Measurements from ENCODE around the gene SHOC2.
A peak's percentile ranks its signal among the peaks of the same experiment; 100 is the strongest.

Gene SHOC2

DNA sequence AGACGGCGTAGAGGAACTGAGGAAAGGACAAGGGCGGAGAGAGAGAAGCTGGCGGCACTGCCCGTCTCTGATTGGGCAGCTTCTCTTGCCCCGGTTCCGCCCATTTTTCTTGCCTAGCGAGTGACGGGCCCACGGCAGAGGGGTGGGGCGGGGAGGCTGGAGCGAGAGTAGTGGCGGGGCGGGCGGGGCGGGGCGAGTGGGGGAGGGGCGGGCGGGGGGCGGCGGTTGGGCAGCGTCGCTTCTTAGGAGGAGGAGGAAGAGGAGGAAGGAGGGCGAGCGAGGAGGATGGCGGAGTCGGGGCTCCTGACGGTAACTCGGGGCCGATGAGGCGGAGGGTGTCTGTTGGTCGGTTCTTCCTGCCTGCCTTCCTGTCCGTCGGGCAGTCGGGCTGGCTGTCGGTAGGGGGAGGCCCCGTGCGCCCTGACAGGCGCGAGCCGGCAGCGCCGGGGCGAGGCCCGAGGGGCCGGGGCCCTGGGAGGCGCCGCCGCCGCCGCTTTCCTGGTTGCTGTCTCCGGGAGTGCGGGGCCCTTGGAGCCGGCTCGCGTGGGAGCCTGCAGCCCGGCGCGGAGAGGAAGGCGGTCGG, at the start of gene SHOC2:
Gene SHOC2, plus strand, starts transcription at position 256 of the 583 bp plus-strand sequence. CDS start 44,755 bp downstream, outside the sequence.
- DNase-seq, result peak; percentile 73

GRCh38 chr10:110870823-110871297, 48.5 kb upstream of the SHOC2 start:
- no peak for DNase-seq

DNA sequence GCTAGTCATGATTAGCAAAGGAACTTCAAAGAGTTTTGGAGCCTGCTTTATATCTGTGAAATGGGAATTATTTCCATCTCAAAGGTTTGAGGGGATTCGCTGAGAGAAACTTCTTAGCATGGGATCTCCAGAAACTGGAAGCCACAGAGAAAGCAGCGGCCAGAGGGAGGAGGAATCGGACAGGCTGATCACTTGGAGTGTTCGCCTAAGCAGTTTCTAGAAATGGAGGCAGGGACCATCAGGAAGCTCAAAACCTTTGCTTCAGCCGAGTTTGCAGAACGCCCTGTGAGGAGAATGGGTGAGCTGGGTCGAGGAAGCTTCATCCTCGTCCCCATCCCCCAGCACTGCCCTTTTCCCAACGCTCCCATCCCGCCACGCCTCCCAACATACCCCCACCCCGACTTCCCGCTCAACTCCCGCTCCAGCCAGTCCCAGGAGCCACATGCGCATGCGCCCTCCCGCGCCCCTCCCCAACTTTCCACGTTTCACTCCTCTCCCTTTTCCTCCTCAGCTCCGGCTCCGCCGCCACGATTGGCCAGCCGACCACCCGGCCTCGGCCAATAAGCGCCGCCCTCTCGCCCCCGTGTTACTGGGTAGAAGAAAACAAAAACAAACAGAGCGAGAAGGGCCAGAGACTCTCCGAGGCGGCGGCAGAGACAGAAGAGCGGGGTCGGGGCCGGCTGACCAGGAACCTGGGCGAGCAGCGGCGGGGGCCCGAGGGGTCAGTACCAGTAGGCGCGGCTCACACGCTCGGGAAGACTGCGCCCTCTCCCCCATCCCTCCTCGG, 47.9 kb upstream of the SHOC2 start, which contains the start of gene PDCD4:
Gene PDCD4, plus strand, starts transcription at position 631 of the 787 bp plus-strand sequence. CDS start 4,100 bp downstream, outside the sequence.
- DNase-seq, result peak; percentile 98

- peak; percentile 87 for DNase-seq
Measured at GRCh38 chr10:110872145-110872983, 47.0 kb upstream of the SHOC2 start.

GRCh38 chr10:110872984-110873923, 46.1 kb upstream of the SHOC2 start:
- DNase-seq, result no peak

DNA sequence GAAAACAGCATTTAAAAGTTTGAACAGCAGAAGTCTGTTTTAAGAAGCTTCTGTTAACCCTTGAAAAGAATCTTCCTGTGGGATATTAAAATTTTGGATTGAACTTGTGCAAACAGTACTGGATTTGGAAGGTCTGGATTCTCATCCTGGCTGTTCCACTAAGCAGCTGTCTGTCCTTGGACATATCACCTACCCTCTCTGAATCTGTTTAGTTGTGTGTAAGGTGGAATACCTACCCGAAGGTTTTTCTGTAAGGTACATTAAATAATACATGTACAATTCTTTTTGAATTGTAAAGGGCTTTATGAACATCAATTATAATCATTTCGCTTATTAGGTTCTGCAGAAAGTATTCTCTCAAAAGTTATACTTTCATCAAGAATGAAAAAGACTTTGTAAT, 45.5 kb upstream of the SHOC2 start:
- no peak for DNase-seq

GRCh38 chr10:110876000-110876399, 43.4 kb upstream of the SHOC2 start:
- no peak for DNase-seq

GRCh38 chr10:110876788-110877187, 42.6 kb upstream of the SHOC2 start:
- no peak for DNase-seq

GRCh38 chr10:110880012-110880411, 39.4 kb upstream of the SHOC2 start:
- DNase-seq, result no peak

DNA sequence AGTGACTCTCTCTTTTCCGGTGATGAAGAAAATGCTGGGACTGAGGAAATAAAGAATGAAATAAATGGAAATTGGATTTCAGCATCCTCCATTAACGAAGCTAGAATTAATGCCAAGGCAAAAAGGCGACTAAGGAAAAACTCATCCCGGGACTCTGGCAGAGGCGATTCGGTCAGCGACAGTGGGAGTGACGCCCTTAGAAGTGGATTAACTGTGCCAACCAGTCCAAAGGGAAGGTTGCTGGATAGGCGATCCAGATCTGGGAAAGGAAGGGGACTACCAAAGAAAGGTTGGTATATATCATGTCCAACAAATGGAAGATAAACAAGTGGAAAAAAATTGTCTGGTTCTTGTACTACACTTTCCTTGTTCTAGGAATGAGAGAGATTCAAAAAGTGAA, 38.2 kb upstream of the SHOC2 start:
- no peak for DNase-seq

DNA sequence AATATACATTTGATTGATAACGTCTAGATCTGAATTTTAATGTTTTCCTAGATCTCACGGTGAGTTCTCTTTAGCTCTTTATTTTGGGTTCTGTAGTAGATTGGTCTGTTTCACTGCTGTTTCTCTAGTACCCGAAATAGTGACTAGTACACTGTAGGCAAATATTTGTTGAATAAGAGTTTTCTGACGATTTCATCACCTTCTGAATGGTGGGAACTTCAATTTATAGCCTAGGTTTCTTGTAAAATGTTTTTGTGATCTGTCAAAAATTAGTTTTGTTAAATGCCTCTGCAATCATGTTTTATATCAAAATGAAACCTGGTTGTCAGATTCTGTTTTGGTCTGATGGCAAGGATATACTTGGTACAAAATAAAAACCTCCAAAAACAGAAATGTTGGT, 37.5 kb upstream of the SHOC2 start:
- DNase-seq, result no peak

DNA sequence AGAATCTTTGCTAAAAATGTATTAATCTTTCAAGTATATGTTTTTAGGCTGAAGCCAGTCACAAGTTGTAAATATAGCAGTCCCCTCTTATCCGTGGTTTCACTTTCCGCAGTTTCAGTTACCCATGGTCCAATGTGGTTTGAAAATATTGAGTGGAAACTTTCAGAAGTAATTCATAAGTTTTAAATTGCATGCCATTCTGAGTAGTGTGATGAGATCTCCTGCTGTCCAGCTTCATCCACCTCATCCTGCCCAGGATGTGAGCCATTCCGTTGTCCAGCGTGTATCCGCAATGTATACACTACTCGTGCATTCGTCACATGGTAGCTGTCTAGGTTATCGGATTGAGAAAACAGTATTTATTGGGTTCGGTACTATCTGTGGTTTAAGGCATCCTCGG, 35.5 kb upstream of the SHOC2 start:
- no peak for DNase-seq

DNA sequence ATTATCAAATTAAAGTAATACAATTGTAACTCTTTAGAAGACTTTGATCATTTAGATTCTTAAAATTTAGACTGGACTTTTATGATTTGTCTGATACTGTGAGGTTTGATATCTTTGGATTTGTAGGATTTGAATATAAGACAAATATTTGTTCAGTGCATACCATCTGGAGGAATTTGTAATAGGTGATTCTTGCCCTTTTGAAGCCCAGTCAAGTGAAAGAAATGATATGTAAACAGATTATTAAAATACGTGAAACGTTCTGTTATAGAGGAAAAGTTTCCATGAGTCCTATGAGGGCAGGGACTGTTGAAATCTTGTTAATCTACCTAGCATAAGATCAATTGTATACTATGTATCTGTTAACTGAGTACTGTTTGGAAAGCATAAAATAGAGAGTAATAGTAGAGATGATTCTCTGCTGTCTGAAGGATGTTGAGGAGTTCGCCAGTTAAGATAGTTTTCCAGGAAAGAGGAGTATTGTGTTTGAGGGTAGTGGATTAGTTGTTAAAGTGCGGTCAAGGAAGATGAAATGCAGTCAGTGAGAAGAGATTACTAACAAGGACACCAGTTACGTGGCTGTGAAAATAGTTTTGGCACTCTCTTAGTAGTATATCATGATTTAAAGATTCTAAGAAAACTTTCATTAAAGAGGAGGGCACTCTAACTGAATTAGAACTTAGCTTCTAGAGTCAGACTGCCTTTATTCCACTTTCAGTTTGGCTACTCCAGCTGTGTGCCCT, 33.3 kb upstream of the SHOC2 start:
- no peak for DNase-seq

DNA sequence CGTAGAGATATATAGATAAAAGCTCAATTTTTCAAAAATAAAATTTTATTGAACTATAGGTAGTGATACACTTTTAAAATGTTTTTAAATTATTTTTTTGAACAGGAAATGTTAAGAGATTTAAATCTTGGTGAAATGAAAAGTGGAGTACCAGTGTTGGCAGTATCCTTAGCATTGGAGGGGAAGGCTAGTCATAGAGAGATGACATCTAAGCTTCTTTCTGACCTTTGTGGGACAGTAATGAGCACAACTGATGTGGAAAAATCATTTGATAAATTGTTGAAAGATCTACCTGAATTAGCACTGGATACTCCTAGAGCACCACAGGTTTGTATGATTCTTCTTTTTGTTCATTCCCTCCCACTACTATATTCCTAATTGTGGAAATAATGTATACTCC, 31.8 kb upstream of the SHOC2 start:
- DNase-seq, result no peak

DNA sequence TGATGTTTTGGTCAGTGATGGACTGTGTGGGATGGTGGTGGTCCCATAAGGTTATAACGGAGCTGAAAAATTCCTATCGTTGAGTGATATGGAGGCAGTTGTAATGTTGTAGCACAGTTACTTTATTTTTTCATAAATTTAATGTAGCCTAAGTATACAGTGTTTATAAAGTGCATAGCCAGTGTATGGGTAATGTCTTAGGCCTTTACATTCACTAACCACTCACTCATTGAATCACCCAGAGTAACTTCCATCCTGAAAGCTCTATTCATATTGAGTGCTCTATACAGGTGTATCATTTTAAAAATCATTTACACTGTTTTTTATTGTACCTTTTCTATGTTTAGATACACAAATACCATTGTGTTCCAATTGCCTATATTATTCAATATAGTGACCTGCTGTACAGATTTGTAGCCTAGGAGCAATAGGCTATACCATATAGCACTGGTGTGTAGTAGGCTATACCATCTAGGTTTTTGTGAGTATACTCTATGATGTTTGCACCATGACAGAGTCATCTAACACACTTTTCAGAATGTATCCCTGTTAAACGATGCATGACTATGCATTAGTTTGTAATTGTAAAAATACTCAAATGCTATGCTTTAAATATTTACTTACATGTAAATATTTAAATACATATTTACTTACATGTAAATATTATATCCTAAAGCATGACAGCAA, 26.7 kb upstream of the SHOC2 start:
- no peak for DNase-seq

GRCh38 chr10:110893559-110894179, 25.7 kb upstream of the SHOC2 start:
- DNase-seq, result peak; percentile 67

DNA sequence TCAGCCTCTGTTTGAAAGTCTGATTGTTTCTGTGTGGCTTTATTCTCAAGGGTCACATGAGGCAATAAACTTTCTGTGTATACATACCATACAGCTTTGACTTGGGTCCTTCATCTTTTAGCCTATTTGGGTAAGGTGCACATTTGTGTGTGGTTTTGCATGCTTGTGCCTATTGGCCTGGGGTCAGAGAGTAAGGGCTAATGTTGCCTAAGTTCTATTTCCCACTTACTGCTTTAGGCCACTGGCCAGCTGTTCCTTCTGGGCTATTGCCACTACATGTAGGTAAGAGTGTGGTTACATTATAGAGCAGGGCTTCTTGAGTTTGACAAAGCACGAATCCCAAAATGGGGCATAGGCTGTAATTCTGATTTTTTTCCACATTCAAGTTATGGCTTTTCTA, 22.2 kb upstream of the SHOC2 start:
- no peak for DNase-seq

DNA sequence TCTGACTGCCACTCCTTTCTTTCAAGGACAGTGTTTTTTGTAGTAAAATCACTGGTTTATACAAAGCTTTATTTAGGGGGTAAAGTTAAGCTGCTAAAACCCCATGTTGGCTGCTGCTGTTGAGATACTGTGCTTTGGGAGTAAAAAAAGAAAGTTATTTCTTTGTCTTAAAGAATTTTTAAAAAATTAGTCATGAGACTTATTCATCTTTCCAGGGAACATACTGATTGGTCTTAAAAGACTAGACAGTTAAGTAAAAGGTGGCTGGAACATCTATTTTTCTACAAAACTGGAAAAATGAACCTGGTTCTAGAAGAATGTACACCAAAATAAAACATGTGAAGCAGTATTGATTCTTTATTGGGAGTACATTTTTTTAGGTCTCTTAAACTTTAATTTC, 21.0 kb upstream of the SHOC2 start:
- DNase-seq, result no peak

DNA sequence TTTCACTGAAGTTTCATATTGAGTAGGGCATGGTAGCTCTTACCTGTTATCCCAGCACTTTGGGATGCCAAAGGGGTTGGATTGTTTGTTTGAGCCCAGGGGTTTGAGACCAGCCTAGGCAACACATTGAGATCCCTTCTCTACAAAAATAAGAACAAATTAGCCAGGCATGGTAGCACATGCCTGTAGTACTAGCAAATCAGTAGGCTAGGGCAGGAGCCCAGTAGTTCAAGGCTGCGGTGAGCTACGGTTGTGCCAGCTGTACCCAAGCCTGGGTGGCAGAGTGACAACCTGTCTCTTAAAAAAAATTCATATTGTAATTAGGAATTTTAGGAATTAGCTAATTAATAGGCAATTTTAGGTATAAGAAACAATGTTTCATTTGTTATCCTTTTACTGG, 18.4 kb upstream of the SHOC2 start:
- DNase-seq, result no peak
